Gastroesophageal sphincter (tissue), 4 donors: ENCODE data around the gene SPECC1L. TPM values are rescaled to one million over a fixed set of nuclear protein-coding genes. Genes with fewer than 3 reads are reported as not detected.

ENCODE experiments used
- ATAC-seq: fragments of 150-250 bp; one replicate; pipeline ENCODE4 v1.9.1; 2016; ENCODE audit warnings: mild to moderate bottlenecking, moderate library complexity
- H3K27ac ChIP-seq, 4 donors: fragments of 200-600 bp; sonication (generic) in 3 of 4; 1 replicate in 3 of 4; 2 replicates in 1 of 4; pipeline ENCODE4 v1.5.1; 2016 to 2019
- H3K27me3 ChIP-seq: fragments of 200-600 bp; sonication (generic); one replicate; pipeline ENCODE4 v1.5.1; 2019
- H3K36me3 ChIP-seq, 2 donors: fragments of 200-600 bp; sonication (generic); one replicate each; pipeline ENCODE4 v1.5.1; 2019; ENCODE audit warnings: control low read depth in 1 of 2
- H3K4me1 ChIP-seq, 3 donors: fragments of 200-600 bp; sonication (generic); 1 replicate in 2 of 3; 2 replicates in 1 of 3; pipeline ENCODE4 v1.5.1; 2016 to 2019; ENCODE audit warnings: control low read depth in 2 of 3
- H3K4me3 ChIP-seq, 2 donors: fragments of 200-600 bp; sonication (generic); one replicate each; pipeline ENCODE4 v1.5.1; 2019; ENCODE audit warnings: mild to moderate bottlenecking in 1 of 2, moderate library complexity in 1 of 2
- H3K9me3 ChIP-seq, 3 donors: fragments of 200-600 bp; sonication (generic); one replicate each; pipeline ENCODE4 v1.5.1; 2017 to 2019; ENCODE audit warnings: control low read depth in 2 of 3
- CTCF ChIP-seq, 4 experiments: fragments of 200-600 bp in 2 of 4; fragments of 450-650 bp in 2 of 4; sonication (generic) in 1 of 4; IDR thresholded peaks; one replicate each; pipeline ENCODE4 v1.5.1; 2017 to 2019; ENCODE audit warnings: antibody characterized with exemption in 4 of 4, mild to moderate bottlenecking in 2 of 4, moderate library complexity in 2 of 4
- EP300 ChIP-seq: sonication (generic); formaldehyde crosslinking; IDR thresholded peaks from one replicate; pipeline ENCODE4 v1.6.1; 2017; ENCODE audit warnings: antibody characterized with exemption, mild to moderate bottlenecking
- POLR2A ChIP-seq, 2 donors: fragments of 450-650 bp; IDR thresholded peaks; one replicate each; pipeline ENCODE4 v1.6.1; 2017; ENCODE audit warnings: antibody characterized with exemption in 2 of 2, mild to moderate bottlenecking in 2 of 2, moderate library complexity in 1 of 2
- POLR2AphosphoS5 ChIP-seq: sonication (generic); formaldehyde crosslinking; IDR thresholded peaks from one replicate; pipeline ENCODE4 v1.6.1; 2017; ENCODE audit warnings: antibody characterized with exemption
- WGBS, 2 donors: methylation state at CpG; one replicate each; pipeline ENCODE4 v1.1.5; 2018; ENCODE audit warnings: low coverage in 1 of 2; 5-methylcytosine and 5-hydroxymethylcytosine counted together
- total RNA-seq, 4 donors: library from RNA; depleted of rRNA; stranded (reverse); fragments of >200 nt; gene quantifications; one replicate each; pipeline ENCODE4 v1.1.0, GENCODE V29; 2016

Gene SPECC1L
- total RNA-seq, 4 donors from 2014 or later = 62.3 to 110 (median 92.5) TPM

GRCh38 chr22:24414984-24415945 is 144.6 kb downstream of the SPECC1L start:
- WGBS, 2 donors = 65 to 75% methylated on average over 2 to 5 of the region's 26 CpGs
- Histone ChIP-seq H3K27me3 (no peaks in the 10 kb centered on the region), H3K4me1 (peaks cover 0 to 11% (median 2%) of the 10 kb centered on the region in 3 donors), H3K9me3 (no peaks in the 10 kb centered on the region), H3K27ac (no peak overlapping the region), H3K4me3 (no peak overlapping the region), H3K36me3 (peaks cover 0 to 76% of the 10 kb centered on the region in 2 donors)
- no peak for ATAC-seq
- no peak for TF ChIP-seq POLR2A (IDR thresholded peaks at IDR 0.05)
- no peak for TF ChIP-seq EP300
- TF ChIP-seq POLR2AphosphoS5 = no peak
- TF ChIP-seq CTCF (IDR thresholded peaks at IDR 0.05) = no peak

GRCh38 chr22:24416095-24416494 is 145.5 kb downstream of the SPECC1L start:
- no CpG with 5 or more reads among the region's 8 CpGs for WGBS, 2 donors
- H3K36me3 ChIP-seq = peaks cover 0 to 74% of the 10 kb centered on the region in 2 donors
- ATAC-seq = no peak
- no peaks in the 10 kb centered on the region for H3K9me3 ChIP-seq
- H3K4me3 ChIP-seq = no peak overlapping the region
- H3K27ac ChIP-seq = no peak overlapping the region
- H3K4me1 ChIP-seq = peaks cover 0 to 20% (median 10%) of the 10 kb centered on the region in 3 donors
- no peak for TF ChIP-seq EP300
- TF ChIP-seq POLR2AphosphoS5 = no peak
- no peak for TF ChIP-seq CTCF (IDR thresholded peaks at IDR 0.05)
- TF ChIP-seq POLR2A (IDR thresholded peaks at IDR 0.05) = no peak
- H3K27me3 ChIP-seq = peaks cover 3% of the 10 kb centered on the region

GRCh38 chr22:24416611-24417010 is 146.0 kb downstream of the SPECC1L start:
- H3K27ac ChIP-seq = no peak overlapping the region
- ATAC-seq = no peak
- H3K4me3 ChIP-seq = no peak overlapping the region
- H3K4me1 ChIP-seq = peaks cover 0 to 20% (median 11%) of the 10 kb centered on the region in 3 donors
- 71% methylated on average over 2 of the region's 6 CpGs; no CpG with 5 or more reads in 1 of the 2 donors for WGBS, 2 donors
- TF ChIP-seq EP300 (no peak), POLR2A (IDR thresholded peaks at IDR 0.05) (no peak)
- peaks cover 8% of the 10 kb centered on the region for H3K27me3 ChIP-seq
- peaks cover 0 to 69% of the 10 kb centered on the region in 2 donors for H3K36me3 ChIP-seq
- H3K9me3 ChIP-seq = no peaks in the 10 kb centered on the region

- H3K27ac ChIP-seq = no peak overlapping the region
- WGBS, 2 donors = 89 to 92% methylated on average over 2 to 4 of the region's 7 CpGs
- H3K36me3 ChIP-seq = peaks cover 0 to 63% of the 10 kb centered on the region in 2 donors
- H3K9me3 ChIP-seq = no peaks in the 10 kb centered on the region
- H3K4me1 ChIP-seq = peaks cover 0 to 20% (median 11%) of the 10 kb centered on the region in 3 donors
- H3K27me3 ChIP-seq = peaks cover 14% of the 10 kb centered on the region
- H3K4me3 ChIP-seq = no peak overlapping the region
- no peak for ATAC-seq
- no peak for TF ChIP-seq POLR2A (IDR thresholded peaks at IDR 0.05)
- no peak for TF ChIP-seq POLR2AphosphoS5
- TF ChIP-seq EP300 = no peak
- no peak for TF ChIP-seq CTCF (IDR thresholded peaks at IDR 0.05)
Observed at GRCh38 chr22:24417200-24417599, 146.6 kb downstream of the SPECC1L start.

- Histone ChIP-seq H3K27me3 (peaks cover 18% of the 10 kb centered on the region), H3K4me3 (no peak overlapping the region), H3K9me3 (no peaks in the 10 kb centered on the region), H3K4me1 (peaks cover 0 to 20% (median 11%) of the 10 kb centered on the region in 3 donors), H3K36me3 (peaks cover 0 to 55% of the 10 kb centered on the region in 2 donors), H3K27ac (no peak overlapping the region)
- no peak for TF ChIP-seq POLR2A (IDR thresholded peaks at IDR 0.05)
- no peak for TF ChIP-seq CTCF (IDR thresholded peaks at IDR 0.05)
- no peak for TF ChIP-seq POLR2AphosphoS5
- no peak for TF ChIP-seq EP300
- whole genome bisulfite sequencing, 2 donors = 80% methylated on average over 2 of the region's 16 CpGs; no CpG with 5 or more reads in 1 of the 2 donors
- ATAC-seq = no peak
Observed at GRCh38 chr22:24417901-24418641, 147.4 kb downstream of the SPECC1L start.
